ENCODE results near the gene PABPC3.

Gene PABPC3

DNA sequence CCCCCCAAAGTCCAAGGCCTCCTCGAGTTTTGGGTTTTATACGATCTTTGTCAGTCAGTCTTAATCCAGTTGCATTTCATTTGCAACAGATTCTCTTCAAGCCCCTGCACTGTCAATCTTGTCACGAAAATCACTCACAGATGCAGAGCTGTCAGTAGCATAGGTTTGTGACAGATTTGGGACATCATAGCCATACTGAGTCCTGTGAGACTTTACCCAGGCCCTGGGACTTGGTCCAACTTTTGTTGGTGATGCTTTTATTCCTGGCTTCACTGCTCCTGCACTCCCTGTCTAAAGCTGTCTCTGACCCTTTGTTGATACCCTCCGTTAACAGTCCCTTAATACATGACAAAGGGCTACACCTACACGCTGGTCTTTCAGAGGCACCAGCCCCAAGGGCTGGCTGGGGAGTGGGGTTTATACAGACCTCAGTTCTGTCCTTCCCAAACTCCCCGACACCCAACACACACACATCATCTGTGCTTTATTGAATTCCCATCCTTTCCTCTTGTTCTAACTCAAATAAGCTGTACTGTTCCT lies 36.0 kb downstream of the PABPC3 start:
- no peak overlapping the region for H3K27ac ChIP-seq
- TF ChIP-seq, protein P1, sequence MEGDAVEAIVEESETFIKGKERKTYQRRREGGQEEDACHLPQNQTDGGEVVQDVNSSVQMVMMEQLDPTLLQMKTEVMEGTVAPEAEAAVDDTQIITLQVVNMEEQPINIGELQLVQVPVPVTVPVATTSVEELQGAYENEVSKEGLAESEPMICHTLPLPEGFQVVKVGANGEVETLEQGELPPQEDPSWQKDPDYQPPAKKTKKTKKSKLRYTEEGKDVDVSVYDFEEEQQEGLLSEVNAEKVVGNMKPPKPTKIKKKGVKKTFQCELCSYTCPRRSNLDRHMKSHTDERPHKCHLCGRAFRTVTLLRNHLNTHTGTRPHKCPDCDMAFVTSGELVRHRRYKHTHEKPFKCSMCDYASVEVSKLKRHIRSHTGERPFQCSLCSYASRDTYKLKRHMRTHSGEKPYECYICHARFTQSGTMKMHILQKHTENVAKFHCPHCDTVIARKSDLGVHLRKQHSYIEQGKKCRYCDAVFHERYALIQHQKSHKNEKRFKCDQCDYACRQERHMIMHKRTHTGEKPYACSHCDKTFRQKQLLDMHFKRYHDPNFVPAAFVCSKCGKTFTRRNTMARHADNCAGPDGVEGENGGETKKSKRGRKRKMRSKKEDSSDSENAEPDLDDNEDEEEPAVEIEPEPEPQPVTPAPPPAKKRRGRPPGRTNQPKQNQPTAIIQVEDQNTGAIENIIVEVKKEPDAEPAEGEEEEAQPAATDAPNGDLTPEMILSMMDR (conservative IDR thresholded peaks at IDR 0.05): no peak

DNA sequence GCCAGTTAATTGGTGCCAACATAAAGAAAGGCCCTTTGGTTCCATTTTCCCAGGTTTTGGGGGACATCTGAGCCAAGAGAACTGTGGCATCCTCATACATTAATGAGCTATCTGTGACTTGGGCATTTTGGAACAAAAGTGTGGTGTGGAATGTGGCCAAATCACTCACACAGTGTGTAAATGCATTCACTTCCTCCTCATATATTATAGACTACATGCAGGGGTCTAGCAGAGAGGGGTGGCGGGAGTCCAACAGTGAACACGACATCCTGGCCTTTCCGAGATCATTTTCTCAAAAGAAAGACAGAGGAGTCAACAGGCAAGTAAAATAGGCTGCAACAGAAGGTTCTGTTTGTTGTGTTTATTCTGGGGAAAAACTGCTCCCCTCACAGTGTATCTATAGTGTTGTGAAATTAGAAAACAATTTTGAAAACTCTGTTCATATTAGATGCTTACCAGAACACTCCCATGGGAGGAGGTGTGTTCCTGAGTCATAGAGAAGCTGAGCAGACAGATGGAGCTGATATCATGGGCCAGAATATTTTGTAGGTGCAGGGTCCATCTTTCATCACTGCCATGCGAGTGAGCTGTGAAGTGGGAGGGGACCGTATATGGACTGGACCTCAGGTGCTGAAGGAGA lies 36.9 kb downstream of the PABPC3 start:
- TF ChIP-seq, protein P1 (conservative IDR thresholded peaks at IDR 0.05): no peak
- H3K27ac ChIP-seq: no peak overlapping the region

DNA sequence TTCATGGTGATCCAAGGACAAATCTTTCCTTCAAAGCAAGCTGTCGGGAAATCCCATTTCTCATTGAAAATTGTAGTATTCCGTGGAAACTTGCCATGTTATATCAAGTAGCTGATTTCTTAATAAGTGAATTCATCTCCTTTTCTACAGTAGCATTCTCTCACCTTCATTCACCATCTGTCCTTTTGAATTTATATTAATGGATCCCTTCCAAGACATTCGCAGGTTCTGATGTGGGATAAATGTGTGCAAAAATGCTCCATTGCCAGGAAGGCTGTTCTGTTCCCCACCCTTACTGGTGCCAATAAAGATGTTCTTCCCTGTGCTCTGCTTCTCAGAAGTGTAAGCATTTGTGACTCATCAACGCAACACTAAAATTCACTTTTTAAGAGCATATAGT lies 40.0 kb downstream of the PABPC3 start:
- H3K27ac ChIP-seq: no peak overlapping the region
- TF ChIP-seq, protein P1 (conservative IDR thresholded peaks at IDR 0.05): no peak

GRCh38 chr13:25136880-25137787 lies 41.2 kb downstream of the PABPC3 start:
- TF ChIP-seq, protein P1 (conservative IDR thresholded peaks at IDR 0.05): no peak
- no peak overlapping the region for H3K27ac ChIP-seq

DNA sequence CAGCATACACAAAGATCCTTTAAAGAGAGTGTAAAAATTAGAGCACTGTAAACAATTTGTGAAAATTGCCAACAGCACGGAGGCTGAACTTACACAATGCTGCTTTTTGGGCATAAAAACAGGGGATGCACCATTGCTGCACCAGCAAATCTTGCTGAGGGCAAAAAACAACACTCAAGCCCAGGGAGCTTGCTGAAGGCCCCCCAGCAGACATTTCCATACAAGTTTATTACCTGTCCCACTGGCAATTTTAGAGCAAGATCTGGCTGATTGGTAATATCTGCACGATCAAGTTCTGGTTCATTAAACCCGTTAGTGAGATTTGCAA lies 41.8 kb downstream of the PABPC3 start:
- TF ChIP-seq, protein P1 (conservative IDR thresholded peaks at IDR 0.05): no peak
- no peak overlapping the region for H3K27ac ChIP-seq

GRCh38 chr13:25141042-25141441 lies 45.1 kb downstream of the PABPC3 start:
- TF ChIP-seq, protein P1 (conservative IDR thresholded peaks at IDR 0.05): no peak
- no peak overlapping the region for H3K27ac ChIP-seq

- TF ChIP-seq, protein P1 (conservative IDR thresholded peaks at IDR 0.05): no peak
- H3K27ac ChIP-seq: no peak overlapping the region
Measured at GRCh38 chr13:25143706-25144105, 47.8 kb downstream of the PABPC3 start.
